ENCODE measurements around the gene ASXL1.
A peak's percentile ranks its signal among the peaks of the same experiment; 100 is the strongest.

Gene ASXL1

GRCh38 chr20:32454164-32455145 lies 96.3 kb downstream of the ASXL1 start:
- TF ChIP-seq CTCF (IDR thresholded peaks at IDR 0.05; ENCODE audit: low read depth, low read length, missing control alignments) = no peak
- no peak overlapping the region for H3K4me3 ChIP-seq (ENCODE audit: low read depth, low read length)
- no peak for DNase-seq (ENCODE audit: low read depth)

GRCh38 chr20:32455171-32455900 lies 97.2 kb downstream of the ASXL1 start:
- TF ChIP-seq CTCF (IDR thresholded peaks at IDR 0.05; ENCODE audit: low read depth, low read length, missing control alignments) = no peak
- no peak overlapping the region for H3K4me3 ChIP-seq (ENCODE audit: low read depth, low read length)
- DNase-seq (ENCODE audit: low read depth) = no peak

GRCh38 chr20:32455901-32456701 lies 98.0 kb downstream of the ASXL1 start:
- DNase-seq (ENCODE audit: low read depth) = no peak

GRCh38 chr20:32456869-32457478 lies 98.8 kb downstream of the ASXL1 start:
- DNase-seq (ENCODE audit: low read depth) = no peak
- peak; percentile 78 for TF ChIP-seq CTCF (IDR thresholded peaks at IDR 0.05; ENCODE audit: low read depth, low read length, missing control alignments)
- H3K4me3 ChIP-seq (ENCODE audit: low read depth, low read length) = peak overlapping the region; percentile 45

More at GRCh38 chr20:32455901-32456701, 98.0 kb downstream of the ASXL1 start:
- H3K4me3 ChIP-seq (ENCODE audit: low read depth, low read length) = no peak overlapping the region
- TF ChIP-seq CTCF (IDR thresholded peaks at IDR 0.05; ENCODE audit: low read depth, low read length, missing control alignments) = no peak

- H3K4me3 ChIP-seq (ENCODE audit: low read depth, low read length) = peak overlapping the region; percentile 45
- DNase-seq (ENCODE audit: low read depth) = no peak
- TF ChIP-seq CTCF (IDR thresholded peaks at IDR 0.05; ENCODE audit: low read depth, low read length, missing control alignments) = no peak
These were observed 99.4 kb downstream of the ASXL1 start for GRCh38 chr20:32457479-32457986.
